SKM-1 (cell line): ENCODE measurements around the gene LYG2.
"Not testable (repeated sequence)": the region's sequence is repeated elsewhere in the genome, so short reads cannot be mapped to it uniquely, and the experiment has no call there.

ENCODE experiments used
- DNase-seq: peaks from one replicate; lab custom pipeline; 2025; ENCODE audit not compliant: unreplicated experiment; lab: John Stamatoyannopoulos, UW

The LYG2 gene

GRCh38 chr2:99201959-99202678 is 53.3 kb downstream of the LYG2 start:
- no peak for DNase-seq

GRCh38 chr2:99200076-99200800 is 55.2 kb downstream of the LYG2 start:
- DNase-seq = no peak

- DNase-seq = no peak
Observed at GRCh38 chr2:99198103-99198841, 57.2 kb downstream of the LYG2 start.

DNA sequence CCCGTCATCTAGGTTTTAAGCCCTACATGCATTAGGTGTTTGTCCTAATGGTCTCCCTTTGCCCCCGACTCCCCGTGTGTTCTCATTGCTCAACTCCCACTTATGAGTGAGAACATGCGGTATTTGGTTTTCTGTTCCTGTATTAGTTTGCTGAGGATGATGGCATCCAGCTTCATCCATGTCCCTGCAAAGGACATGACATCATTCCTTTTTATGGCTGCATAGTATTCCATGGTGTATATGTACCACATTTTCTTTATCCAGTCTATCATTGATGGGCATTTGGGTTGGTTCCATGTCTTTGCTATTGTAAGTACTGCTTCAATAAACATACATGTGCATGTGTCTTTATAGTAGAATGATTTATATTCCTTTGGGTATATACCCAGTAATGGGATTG is 63.1 kb downstream of the LYG2 start:
- not testable (repeated sequence) for DNase-seq
